Daoy (cell line): ENCODE results near the gene TUG1. TPM values are rescaled to one million over a fixed set of nuclear protein-coding genes. Genes with fewer than 3 reads are reported as not detected.

Experiments
- DNase-seq: peaks from one replicate; pipeline ENCODE4 v3.0.0-alpha.2; 2015; ENCODE audit warnings: low read depth
- total RNA-seq: library from RNA; depleted of rRNA; stranded (reverse); fragments of >200 nt; shearing (Covaris generic); gene quantifications from 2 replicates; pipeline ENCODE4 v1.2.3, GENCODE V29; 2014; rRNA removed

The TUG1 gene
- total RNA-seq, 1 experiment from 2014 or later = 37.0 TPM

- no peak for DNase-seq
These were observed 32.2 kb downstream of the TUG1 start for GRCh38 chr22:31001124-31001770.

DNA sequence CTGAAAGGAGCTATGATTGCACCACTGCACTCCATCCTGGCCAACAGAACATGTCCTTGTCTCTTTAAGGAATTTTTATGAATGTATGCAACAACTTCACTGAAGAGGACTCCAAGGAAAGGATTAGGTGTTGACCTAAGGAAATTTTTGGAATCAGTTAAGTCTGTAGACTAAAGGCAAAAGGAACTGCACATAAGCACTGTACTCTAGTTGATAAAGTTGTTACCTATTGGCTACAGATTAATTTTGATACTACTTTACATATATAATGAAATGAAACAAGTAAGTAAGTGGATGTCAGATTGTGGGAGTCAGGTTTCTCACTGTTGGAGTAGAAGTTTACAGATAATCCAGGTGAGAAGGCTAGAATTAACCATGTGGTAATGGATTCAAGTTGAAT lies 36.5 kb downstream of the TUG1 start:
- DNase-seq = no peak

DNA sequence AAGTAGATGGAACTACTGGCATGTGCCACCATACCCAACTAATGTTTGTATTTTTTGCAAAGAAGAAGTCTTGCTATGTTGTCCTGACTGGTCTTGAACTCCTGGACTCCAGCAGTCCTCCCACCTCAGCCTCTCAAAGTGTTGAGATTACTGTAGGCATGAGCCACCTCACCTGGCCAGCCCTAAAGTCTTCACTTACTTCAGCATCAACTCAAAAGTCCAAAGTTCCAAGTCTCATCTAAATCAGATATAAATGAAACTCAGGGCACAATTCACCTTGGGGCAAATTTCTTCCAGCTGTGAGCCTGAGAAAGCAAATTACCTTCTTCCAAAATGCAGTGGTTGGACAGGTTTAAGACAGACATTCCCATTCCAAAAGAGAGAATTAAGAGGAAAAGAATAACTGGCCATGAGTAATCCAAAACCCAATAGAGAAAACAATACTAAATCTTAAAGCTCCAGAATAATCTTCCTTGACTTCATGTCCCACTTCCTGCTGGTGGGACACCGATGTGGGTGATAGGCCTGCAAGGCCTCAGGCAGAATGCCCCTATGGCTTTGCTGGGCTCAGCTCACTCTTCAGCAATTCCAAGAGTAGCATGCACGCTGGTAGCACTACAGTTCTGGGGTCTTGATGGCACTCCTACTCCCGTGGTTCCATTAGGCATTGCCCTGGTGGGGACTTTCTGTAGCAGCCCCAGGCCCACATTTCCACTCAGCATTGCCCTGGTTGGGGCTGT lies 50.3 kb downstream of the TUG1 start:
- no peak for DNase-seq

DNA sequence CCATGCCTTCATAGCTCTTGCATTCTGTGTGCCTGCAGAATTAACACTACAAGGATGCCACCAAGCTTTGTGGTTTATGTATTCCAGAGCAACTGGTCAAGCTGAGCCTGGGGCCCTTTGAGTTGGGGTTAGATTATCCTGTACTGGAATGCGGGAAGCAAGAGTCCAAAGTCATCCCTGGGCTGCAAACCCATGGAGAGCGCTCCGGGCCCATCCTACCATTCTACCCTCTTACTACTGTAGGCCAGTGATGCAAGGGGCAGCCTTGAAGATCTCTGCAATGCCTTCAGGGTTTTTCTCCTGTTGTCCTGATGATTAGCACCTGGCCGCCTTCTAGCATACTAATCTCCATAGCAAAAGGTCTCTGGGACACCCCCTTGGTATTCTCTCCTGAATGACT lies 51.3 kb downstream of the TUG1 start:
- no peak for DNase-seq

DNA sequence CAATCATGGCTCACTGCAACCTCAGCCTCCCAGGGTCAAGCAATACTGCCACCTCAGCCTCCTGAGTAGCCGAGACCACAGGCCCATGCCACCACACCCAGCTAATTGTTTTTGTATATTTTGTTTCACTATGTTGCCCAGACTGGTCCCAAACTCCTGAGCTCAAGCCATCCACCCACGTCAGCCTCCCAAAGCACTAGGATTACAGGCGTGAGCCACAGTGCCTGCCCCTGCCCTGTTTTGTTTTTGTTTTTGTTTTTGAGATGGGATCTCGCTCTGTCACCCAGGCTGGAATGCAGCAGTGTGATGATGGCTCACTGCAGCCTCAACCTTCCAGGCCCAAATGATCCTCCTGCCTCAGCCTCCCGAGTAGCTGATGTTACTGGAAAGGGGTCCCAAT lies 53.5 kb downstream of the TUG1 start:
- DNase-seq = no peak

Other genes with a start within 250 kb of the TUG1 start
- 12.6 and 13.4 TPM in 2 replicates for gene MORC2, start 491 bp upstream of the TUG1 start, total RNA-seq
- 163 and 173 TPM in 2 replicates for gene SMTN, start 112.1 kb downstream of the TUG1 start, total RNA-seq
- gene SELENOM, start 138.3 kb downstream of the TUG1 start, total RNA-seq = 2.6 and 8.1 TPM in 2 replicates
- 0.80 and 1.3 TPM in 2 replicates for gene INPP5J, start 153.7 kb downstream of the TUG1 start, total RNA-seq
- gene PLA2G3, start 171.2 kb downstream of the TUG1 start, total RNA-seq = 0.51 and 0.80 TPM in 2 replicates
- 17.1 and 19.1 TPM in 2 replicates for gene RNF185, start 190.9 kb downstream of the TUG1 start, total RNA-seq
- 20.7 and 25.1 TPM in 2 replicates for gene LIMK2, start 243.0 kb downstream of the TUG1 start, total RNA-seq